A549 treated with dexamethasone at 1 μM for 4 hours (cell line): ENCODE data around the gene CEMP1. TPM values are rescaled to one million over a fixed set of nuclear protein-coding genes. Genes with fewer than 3 reads are reported as not detected.

Experiments
- total RNA-seq: library from RNA; stranded (reverse); fragments of 200-300 nt; extraction: Qiagen RNA extraction; gene quantifications from 5 replicates; pipeline ENCODE4 v1.2.3, GENCODE V29; 2022

Gene CEMP1, protein sequence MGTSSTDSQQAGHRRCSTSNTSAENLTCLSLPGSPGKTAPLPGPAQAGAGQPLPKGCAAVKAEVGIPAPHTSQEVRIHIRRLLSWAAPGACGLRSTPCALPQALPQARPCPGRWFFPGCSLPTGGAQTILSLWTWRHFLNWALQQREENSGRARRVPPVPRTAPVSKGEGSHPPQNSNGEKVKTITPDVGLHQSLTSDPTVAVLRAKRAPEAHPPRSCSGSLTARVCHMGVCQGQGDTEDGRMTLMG
- not detected in 5 replicates for total RNA-seq

DNA sequence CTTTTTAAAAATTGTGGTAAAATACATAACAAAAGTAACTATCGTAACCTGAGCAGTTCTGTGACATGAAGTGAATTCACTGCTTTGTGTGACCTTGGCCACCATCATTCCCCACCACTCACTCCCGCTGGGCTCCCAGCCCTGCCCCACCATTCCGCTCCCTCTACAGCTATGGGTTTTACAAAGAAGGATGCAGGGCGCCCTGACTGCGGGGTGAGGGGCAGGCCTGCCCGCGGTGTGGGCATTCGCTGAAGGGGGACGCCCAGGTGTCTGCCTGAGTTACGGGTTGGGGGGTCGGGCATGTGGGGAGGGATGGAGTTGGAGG, at the start of gene CEMP1:
Gene CEMP1 (minus strand): TSS at position 38 of the 325 bp plus-strand sequence. CDS start 335 bp downstream, outside the sequence.

DNA sequence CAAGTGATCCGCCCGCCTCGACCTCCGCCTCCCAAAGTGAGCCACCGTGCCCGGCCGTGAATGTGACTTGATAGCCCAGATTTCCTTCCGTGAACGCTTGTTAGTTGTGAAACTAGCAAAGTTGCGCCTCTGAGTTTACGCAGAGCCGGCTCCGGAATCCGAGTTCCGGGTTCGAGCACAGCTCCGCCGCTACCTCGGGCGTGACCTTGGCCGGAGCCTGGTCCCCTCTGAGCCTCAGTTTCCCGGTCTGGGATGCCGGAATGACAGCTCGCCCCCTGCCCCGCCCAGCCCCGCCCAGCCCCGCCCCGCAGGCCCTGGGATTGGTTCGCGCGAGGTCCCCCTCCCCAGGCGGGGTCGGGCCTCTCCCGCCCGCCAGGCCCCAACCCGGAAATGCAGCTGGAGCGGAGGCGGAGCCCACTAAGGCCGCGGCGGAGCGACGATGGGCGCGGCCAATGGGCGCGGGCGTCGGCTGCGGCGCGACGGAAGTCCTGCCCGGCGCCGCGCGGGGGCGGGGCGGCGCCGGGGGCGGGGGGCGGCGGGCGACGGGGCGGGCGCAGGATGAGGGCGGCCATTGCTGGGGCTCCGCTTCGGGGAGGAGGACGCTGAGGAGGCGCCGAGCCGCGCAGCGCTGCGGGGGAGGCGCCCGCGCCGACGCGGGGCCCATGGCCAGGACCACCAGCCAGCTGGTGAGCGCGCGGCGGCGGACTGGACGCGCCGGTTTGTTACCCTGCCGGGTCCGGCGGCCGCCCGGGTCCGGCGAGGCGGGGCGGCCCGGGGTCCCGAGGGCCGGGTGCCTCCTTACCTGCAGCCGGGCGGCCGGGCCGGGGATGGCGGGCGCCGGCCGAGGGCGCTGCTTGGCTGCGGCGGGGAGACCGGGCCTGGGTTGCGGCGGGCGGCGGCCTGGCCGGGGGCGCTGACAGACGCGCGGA, 6.5 kb upstream of the CEMP1 start, which contains the start of gene PDPK1:
Gene PDPK1 (plus strand): TSS at position 571 of the 929 bp plus-strand sequence. CDS start 92 bp downstream, at position 663.

DNA sequence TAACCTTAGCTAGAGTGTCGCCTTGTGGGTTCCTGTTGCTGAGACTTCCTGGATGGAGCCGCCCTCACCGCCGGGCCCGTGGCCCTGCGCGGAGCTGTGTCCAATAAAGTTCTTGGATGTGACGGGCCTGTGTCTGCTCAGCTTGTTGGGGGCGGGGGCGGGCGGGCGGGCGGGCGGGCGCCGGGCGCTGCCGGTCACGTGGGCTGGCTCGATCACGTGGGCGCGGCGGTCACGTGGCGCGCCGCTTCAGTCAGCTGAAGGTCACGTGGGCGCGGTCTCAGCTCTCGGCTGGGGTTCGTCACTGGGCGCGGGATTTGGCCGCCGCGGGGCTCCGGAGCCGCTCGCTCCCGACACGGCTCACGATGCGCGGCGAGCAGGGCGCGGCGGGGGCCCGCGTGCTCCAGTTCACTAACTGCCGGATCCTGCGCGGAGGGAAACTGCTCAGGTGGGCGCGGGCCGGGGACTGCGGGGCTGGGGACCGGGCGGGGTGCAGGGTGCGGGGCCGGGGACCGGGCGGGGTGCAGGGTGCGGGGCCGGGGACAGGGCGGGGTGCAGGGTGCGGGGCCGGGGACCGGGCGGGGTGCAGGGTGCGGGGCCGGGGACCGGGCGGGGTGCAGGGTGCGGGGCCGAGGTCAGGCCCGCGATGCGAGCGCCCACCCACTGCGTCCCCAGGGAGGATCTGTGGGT, 11.0 kb downstream of the CEMP1 start, which contains the start of gene AMDHD2:
Gene AMDHD2 (plus strand): TSS at position 275 of the 687 bp plus-strand sequence. CDS start 88 bp downstream, at position 363.

GRCh38 chr16:2513405-2514332, 17.5 kb downstream of the CEMP1 start, which contains the start of gene ATP6V0C:
Gene ATP6V0C, plus strand, starts transcription at chr16:2513952. Its CDS starts 152 bp downstream, at chr16:2514104.

Other genes with a start within 250 kb of the CEMP1 start
- gene ABCA3, start 190.7 kb downstream of the CEMP1 start, total RNA-seq, result 15.9 to 23.7 TPM (median 20.9 TPM) in 5 replicates
- 16.9 to 25.5 TPM (median 24.8 TPM) in 5 replicates for gene CCNF, start 102.0 kb downstream of the CEMP1 start, total RNA-seq
- 13.0 to 19.3 TPM (median 17.4 TPM) in 5 replicates for gene TEDC2, start 71.3 kb downstream of the CEMP1 start, total RNA-seq
- gene NTN3, start 60.1 kb downstream of the CEMP1 start, total RNA-seq, result 0.06 TPM in 1 of 5 replicates, not detected in the others
- 4.4 to 9.1 TPM (median 8.2 TPM) in 5 replicates for gene TBC1D24, start 56.3 kb downstream of the CEMP1 start, total RNA-seq
- 131 to 329 TPM (median 265 TPM) in 5 replicates for gene ATP6V0C, start 17.5 kb downstream of the CEMP1 start, total RNA-seq
- gene AMDHD2, start 11.0 kb downstream of the CEMP1 start, total RNA-seq, result 14.7 to 22.9 TPM (median 19.9 TPM) in 5 replicates
- 17.9 to 25.7 TPM (median 23.2 TPM) in 5 replicates for gene PDPK1, start 6.6 kb upstream of the CEMP1 start, total RNA-seq
- 34.6 to 43.4 TPM (median 42.9 TPM) in 5 replicates for gene KCTD5, start 151.1 kb upstream of the CEMP1 start, total RNA-seq
- gene PRSS27, start 188.8 kb upstream of the CEMP1 start, total RNA-seq, result 1.1 to 2.4 TPM (median 1.5 TPM) in 5 replicates
- 272 to 485 TPM (median 450 TPM) in 5 replicates for gene SRRM2, start 221.2 kb upstream of the CEMP1 start, total RNA-seq
- 421 to 531 TPM (median 462 TPM) in 5 replicates for gene ELOB, start 245.9 kb upstream of the CEMP1 start, total RNA-seq